GM23248 (cell line): ENCODE data around the gene CCT5. TPM values are rescaled to one million over a fixed set of nuclear protein-coding genes. Genes with fewer than 3 reads are reported as not detected.

Experiments used
- DNase-seq: peaks from one replicate; pipeline ENCODE4 v3.0.0-alpha.2; 2015
- H2AFZ ChIP-seq: fragments of 200-600 bp; sonication (generic); 2 replicates; pipeline ENCODE4 v1.6.1; 2016; ENCODE audit warnings: antibody characterized with exemption
- H3F3A ChIP-seq: fragments of 200-600 bp; sonication (generic); 2 replicates; pipeline ENCODE4 v1.6.1; 2016; ENCODE audit warnings: mild to moderate bottlenecking, antibody characterized with exemption, mixed run types; ENCODE audit not compliant: insufficient read depth
- H3K27ac ChIP-seq: fragments of 200-600 bp; sonication (generic); 2 replicates; pipeline ENCODE4 v1.5.1; 2016; ENCODE audit warnings: mild to moderate bottlenecking
- H3K27me3 ChIP-seq: fragments of 200-600 bp; sonication (generic); replicated peaks from 2 replicates; pipeline ENCODE4 v1.6.1; 2016; ENCODE audit warnings: mild to moderate bottlenecking; ENCODE audit not compliant: insufficient read depth
- H3K36me3 ChIP-seq: fragments of 200-600 bp; sonication (generic); 2 replicates; pipeline ENCODE4 v1.6.1; 2016; ENCODE audit warnings: low read depth, mild to moderate bottlenecking
- H3K4me1 ChIP-seq: fragments of 200-600 bp; sonication (generic); 2 replicates; pipeline ENCODE4 v1.6.1; 2016; ENCODE audit warnings: mild to moderate bottlenecking; ENCODE audit not compliant: insufficient read depth
- H3K4me2 ChIP-seq: fragments of 200-600 bp; sonication (generic); one replicate; pipeline ENCODE4 v1.6.1; 2016; ENCODE audit warnings: mild to moderate bottlenecking; ENCODE audit not compliant: unreplicated experiment
- H3K4me3 ChIP-seq: fragments of 200-600 bp; sonication (generic); 2 replicates; pipeline ENCODE4 v1.5.1; 2016; ENCODE audit warnings: mild to moderate bottlenecking
- H3K79me2 ChIP-seq: fragments of 200-600 bp; sonication (generic); 2 replicates; pipeline ENCODE4 v1.6.1; 2016; ENCODE audit warnings: mild to moderate bottlenecking; ENCODE audit not compliant: insufficient read depth
- H3K9ac ChIP-seq: fragments of 200-600 bp; sonication (generic); 2 replicates; pipeline ENCODE4 v1.6.1; 2016; ENCODE audit warnings: mild to moderate bottlenecking
- H3K9me2 ChIP-seq: fragments of 200-600 bp; sonication (generic); 2 replicates; pipeline ENCODE4 v1.6.1; 2016; ENCODE audit warnings: mixed run types, mild to moderate bottlenecking, moderate library complexity; ENCODE audit not compliant: insufficient read depth
- H3K9me3 ChIP-seq: fragments of 200-600 bp; sonication (generic); one replicate; pipeline ENCODE4 v1.6.1; 2017; ENCODE audit warnings: low read depth
- H4K20me1 ChIP-seq: fragments of 200-600 bp; sonication (generic); 2 replicates; pipeline ENCODE4 v1.6.0; 2016; ENCODE audit not compliant: insufficient read depth
- EZH2 ChIP-seq: fragments of 200-600 bp; sonication (generic); IDR thresholded peaks from 2 replicates; pipeline ENCODE4 v1.6.1; 2018; ENCODE audit warnings: antibody characterized with exemption, mild to moderate bottlenecking; ENCODE audit not compliant: insufficient read depth, poor library complexity, severe bottlenecking
- EZH2phosphoT487 ChIP-seq: fragments of 200-600 bp; sonication (generic); IDR thresholded peaks from 2 replicates; pipeline ENCODE4 v1.6.1; 2018; ENCODE audit warnings: antibody characterized with exemption, moderate library complexity, mild to moderate bottlenecking, low read depth; ENCODE audit not compliant: insufficient read depth
- WGBS, 2 experiments: methylation state at CpG; one replicate each; pipeline ENCODE4 v1.1.6; 2015 to 2017; ENCODE audit warnings: low lambda C conversion rate in 2 of 2, low coverage in 1 of 2; ENCODE audit errors: missing lambda C conversion rate in 2 of 2; 5-methylcytosine and 5-hydroxymethylcytosine counted together
- in situ Hi-C: fragments of 300-500 bp; cut with MboI; formaldehyde crosslinking; loops from 2 replicates; pipeline ENCODE4 v1.15.0; 2020
- polyA plus RNA-seq: library from polyadenylated mRNA; unstranded; fragments of >200 nt; fragmentation: Nextera tagmentation; extraction: Ambion mirVana; gene quantifications from 2 replicates; pipeline ENCODE4 v1.2.1, GENCODE V29; 2016
- total RNA-seq: library from RNA; depleted of rRNA; stranded (reverse); fragments of >200 nt; shearing (Covaris generic); gene quantifications from 2 replicates; pipeline ENCODE4 v1.2.3, GENCODE V29; 2014

CCT5 gene
- total and polyA plus RNA-seq, 2 experiments from 2014 or later = 264 to 392 TPM

DNA sequence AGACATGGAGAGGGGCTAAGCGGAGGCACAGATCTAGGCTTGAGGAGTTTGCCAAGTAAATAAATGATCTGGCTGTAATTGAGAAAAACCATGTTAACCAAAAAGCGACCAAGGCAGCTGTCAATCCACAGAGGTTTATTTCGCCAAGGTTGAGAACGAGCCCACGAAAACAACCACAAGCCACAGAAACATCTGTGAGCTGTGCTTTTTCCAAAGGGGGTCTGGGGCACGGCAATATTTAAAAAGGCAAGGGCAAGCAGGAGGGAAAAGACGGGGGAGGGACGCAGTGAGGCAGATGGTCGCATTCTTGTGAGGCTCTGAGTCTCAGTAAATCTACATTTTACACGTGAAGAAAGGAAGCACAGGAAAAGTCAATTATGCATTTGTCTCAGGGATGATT lies 25.4 kb downstream of the CCT5 start:
- Histone ChIP-seq H3K27ac (no peak overlapping the region), H3K27me3 (no peaks in the 10 kb centered on the region), H3K4me1 (no peaks in the 10 kb centered on the region), H3K9me3 (no peaks in the 10 kb centered on the region), H3K9ac (no peak overlapping the region), H3K79me2 (no peaks in the 10 kb centered on the region), H3K4me2 (no peak overlapping the region), H2AFZ (no peak overlapping the region), H4K20me1 (no peaks in the 10 kb centered on the region), H3K4me3 (no peak overlapping the region), H3K36me3 (no peaks in the 10 kb centered on the region), H3K9me2 (no peaks in the 10 kb centered on the region), H3F3A (no peaks in the 10 kb centered on the region)
- no peak for TF ChIP-seq EZH2
- no peak for TF ChIP-seq EZH2phosphoT487
- no peak for DNase-seq
- 71 to 73% methylated on average over 10 of the region's 10 CpGs for WGBS, 2 experiments
- in situ Hi-C loops = no loop called here

DNA sequence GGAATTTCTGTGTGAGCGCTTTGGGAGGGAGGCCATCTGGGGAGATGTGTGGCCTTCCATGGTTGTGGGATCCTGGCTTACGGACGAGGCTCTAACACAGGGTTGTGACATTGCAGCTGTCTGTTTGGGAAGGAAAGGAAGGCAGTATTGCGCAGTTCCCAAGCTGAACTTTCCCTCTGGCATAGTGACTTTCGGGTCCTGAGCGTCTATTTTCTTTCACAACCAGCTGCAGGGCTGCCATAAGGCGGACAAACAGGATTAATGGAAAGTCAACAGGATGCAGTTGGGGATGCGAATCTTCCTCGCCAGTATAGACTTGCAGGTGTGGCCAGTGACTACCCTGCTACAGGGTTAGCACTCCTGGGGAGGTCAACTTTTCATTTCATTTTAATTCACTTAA lies 25.9 kb downstream of the CCT5 start:
- in situ Hi-C loops = no loop called here
- no peak overlapping the region for H3K9ac ChIP-seq

DNA sequence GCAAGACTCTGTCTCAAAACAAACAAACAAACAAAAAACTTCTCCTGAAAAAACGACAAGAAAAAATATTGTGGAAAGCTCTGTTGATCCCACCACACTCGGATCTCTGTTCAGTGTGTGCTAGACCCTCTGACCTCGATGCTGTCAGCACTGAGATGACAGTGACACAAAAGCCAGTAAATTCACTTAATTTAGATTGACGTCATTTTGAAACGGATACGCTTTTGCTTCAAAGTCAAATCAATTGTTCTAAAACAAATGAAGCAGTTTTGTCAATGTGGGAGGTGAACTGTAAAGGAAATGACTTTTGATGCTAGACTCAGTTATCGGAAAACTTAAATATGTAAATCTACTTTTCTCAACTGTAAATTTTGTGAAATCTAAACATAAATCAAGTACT lies 26.6 kb downstream of the CCT5 start:
- 84% methylated on average over 7 of the region's 7 CpGs for WGBS, 2 experiments
- in situ Hi-C loops = no loop called here
- DNase-seq = no peak

More for the DNA sequence above, 25.9 kb downstream of the CCT5 start:
- Histone ChIP-seq H3K4me2 (no peak overlapping the region), H2AFZ (no peak overlapping the region), H3K79me2 (no peaks in the 10 kb centered on the region), H3K9me2 (no peaks in the 10 kb centered on the region), H3K27me3 (no peaks in the 10 kb centered on the region), H3K27ac (no peak overlapping the region), H4K20me1 (no peaks in the 10 kb centered on the region), H3F3A (no peaks in the 10 kb centered on the region), H3K36me3 (no peaks in the 10 kb centered on the region), H3K4me3 (no peak overlapping the region), H3K4me1 (no peaks in the 10 kb centered on the region), H3K9me3 (no peaks in the 10 kb centered on the region)
- 89 to 91% methylated on average over 9 of the region's 9 CpGs for WGBS, 2 experiments
- no peak for DNase-seq
- TF ChIP-seq EZH2phosphoT487 (no peak), EZH2 (no peak)

DNA sequence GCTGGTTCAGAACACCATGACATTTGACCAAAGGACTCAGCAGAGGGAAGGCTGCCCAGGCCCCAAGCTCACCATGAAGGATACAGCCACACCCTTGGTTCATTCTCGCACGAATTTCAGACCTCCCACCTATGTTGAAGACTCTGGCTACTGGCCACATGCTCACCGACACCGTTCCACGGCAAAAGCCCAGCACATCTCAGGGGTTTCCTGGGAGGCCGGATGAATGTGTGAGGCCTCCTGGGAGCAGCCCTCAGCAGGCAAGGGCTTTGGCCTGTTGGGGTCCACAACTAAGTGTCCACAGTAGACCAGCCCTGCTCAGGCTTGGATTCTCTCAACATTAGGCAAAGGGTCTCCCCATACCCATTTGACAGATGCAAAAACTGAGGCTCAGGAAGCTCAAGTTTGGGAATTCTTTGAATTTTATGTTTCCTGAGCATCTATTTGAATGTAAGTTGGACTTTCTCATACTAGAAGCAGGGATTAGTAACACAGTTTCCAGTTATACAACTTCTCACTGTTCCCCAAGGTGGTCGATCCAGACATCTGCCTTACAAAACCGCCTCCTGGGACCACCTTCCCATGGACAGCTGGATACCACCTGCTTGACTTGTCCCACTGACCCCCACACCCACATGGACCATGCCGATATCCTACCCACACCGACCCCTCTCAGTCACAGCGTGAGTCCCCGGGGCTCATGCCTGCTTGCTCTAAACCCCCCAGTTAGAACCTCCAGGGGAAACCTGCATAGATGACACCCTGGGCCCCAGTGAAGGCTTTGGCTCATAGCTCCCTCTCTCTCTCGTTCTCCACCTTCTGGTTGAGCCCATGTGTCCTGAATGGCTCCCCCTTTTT lies 27.9 kb downstream of the CCT5 start:
- TF ChIP-seq EZH2phosphoT487 = no peak
- H3K9ac ChIP-seq = no peak overlapping the region
- H3K27ac ChIP-seq = no peak overlapping the region
- no peak overlapping the region for H3K4me3 ChIP-seq
- H2AFZ ChIP-seq = no peak overlapping the region
- H3K9me2 ChIP-seq = no peaks in the 10 kb centered on the region
- DNase-seq = no peak
- no peaks in the 10 kb centered on the region for H3F3A ChIP-seq
- in situ Hi-C loops = no loop called here
- no peaks in the 10 kb centered on the region for H3K79me2 ChIP-seq
- no peaks in the 10 kb centered on the region for H3K36me3 ChIP-seq
- no peaks in the 10 kb centered on the region for H3K9me3 ChIP-seq
- H3K4me1 ChIP-seq = no peaks in the 10 kb centered on the region
- H4K20me1 ChIP-seq = no peaks in the 10 kb centered on the region
- H3K27me3 ChIP-seq = no peaks in the 10 kb centered on the region
- H3K4me2 ChIP-seq = no peak overlapping the region
- WGBS, 2 experiments = 93 to 94% methylated on average over 13 of the region's 13 CpGs

More for the DNA sequence above, 26.6 kb downstream of the CCT5 start:
- no peaks in the 10 kb centered on the region for H3K9me2 ChIP-seq
- no peaks in the 10 kb centered on the region for H4K20me1 ChIP-seq
- H3K79me2 ChIP-seq = no peaks in the 10 kb centered on the region
- H3F3A ChIP-seq = no peaks in the 10 kb centered on the region
- H3K36me3 ChIP-seq = no peaks in the 10 kb centered on the region
- H3K27me3 ChIP-seq = no peaks in the 10 kb centered on the region
- TF ChIP-seq EZH2phosphoT487 = no peak
- TF ChIP-seq EZH2 = no peak
- H3K4me3 ChIP-seq = no peak overlapping the region
- H3K27ac ChIP-seq = no peak overlapping the region
- no peak overlapping the region for H3K9ac ChIP-seq
- H2AFZ ChIP-seq = no peak overlapping the region
- H3K4me1 ChIP-seq = no peaks in the 10 kb centered on the region
- H3K4me2 ChIP-seq = no peak overlapping the region
- H3K9me3 ChIP-seq = no peaks in the 10 kb centered on the region
